OCI-M1 (cell line): Measurements from ENCODE around the gene PEX13.
"Not testable (repeated sequence)": the region's sequence is repeated elsewhere in the genome, so short reads cannot be mapped to it uniquely, and the experiment has no call there.

ENCODE experiments used
- DNase-seq: peaks from one replicate; lab custom pipeline; 2025; lab: John Stamatoyannopoulos, UW

PEX13 gene

GRCh38 chr2:61006486-61007105 lies 10.9 kb upstream of the PEX13 start:
- no peak for DNase-seq

DNA sequence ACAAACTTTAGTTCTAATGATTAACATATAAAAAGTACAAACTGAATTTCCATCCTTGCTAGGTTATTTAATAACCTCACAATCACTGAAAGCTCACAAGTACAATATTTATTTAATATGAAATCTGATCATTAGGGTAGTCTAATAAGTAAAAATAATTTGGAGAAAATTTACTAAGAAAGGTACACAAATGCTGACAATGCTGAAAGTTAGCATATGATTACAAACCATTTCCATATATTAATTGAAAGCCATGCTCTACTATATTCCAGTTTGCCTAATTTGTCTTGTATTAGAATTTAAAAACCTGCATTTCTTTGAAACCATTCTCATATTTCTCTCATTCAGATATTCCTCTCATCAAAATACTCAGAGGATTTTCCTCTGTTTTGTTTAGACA lies 8.2 kb upstream of the PEX13 start:
- no peak for DNase-seq

DNA sequence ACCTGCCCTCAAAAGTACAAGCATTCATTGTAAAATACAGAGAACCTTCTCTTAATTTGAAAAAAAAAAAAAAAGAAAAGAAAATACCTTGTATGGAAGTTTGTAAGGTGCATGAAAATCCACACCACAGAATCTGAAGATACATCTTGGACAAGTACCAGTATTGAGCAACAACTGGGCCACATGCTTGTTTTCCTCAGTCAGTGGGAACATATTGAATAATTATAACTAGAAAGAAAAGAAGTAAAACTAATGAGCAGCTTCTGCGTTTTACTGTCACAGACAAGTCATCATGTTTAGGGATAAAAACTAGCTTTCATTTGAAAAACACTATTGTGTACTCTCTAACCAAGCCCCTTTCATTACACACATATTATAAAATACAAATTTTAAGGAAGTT lies 5.8 kb upstream of the PEX13 start:
- no peak for DNase-seq

DNA sequence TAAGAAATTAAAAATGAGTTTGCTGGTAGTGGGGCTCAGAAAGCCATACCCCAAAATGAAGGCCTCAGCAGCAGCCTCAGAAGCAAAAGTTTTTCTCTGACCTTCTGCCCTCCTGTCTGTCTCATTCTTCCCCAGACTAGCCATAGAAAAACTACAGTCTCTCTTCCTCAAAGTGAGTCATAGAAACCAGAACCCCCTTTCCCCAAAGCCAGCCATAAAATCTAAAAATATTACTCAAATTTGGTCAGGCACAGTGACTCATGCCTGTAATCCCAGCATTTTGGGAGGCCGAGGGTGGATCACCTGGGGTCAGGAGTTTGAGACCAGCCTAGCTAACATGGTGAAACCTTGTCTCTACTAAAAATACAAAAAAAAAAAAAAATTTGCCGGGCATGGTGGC lies 5.2 kb upstream of the PEX13 start:
- DNase-seq: peak; percentile 34

DNA sequence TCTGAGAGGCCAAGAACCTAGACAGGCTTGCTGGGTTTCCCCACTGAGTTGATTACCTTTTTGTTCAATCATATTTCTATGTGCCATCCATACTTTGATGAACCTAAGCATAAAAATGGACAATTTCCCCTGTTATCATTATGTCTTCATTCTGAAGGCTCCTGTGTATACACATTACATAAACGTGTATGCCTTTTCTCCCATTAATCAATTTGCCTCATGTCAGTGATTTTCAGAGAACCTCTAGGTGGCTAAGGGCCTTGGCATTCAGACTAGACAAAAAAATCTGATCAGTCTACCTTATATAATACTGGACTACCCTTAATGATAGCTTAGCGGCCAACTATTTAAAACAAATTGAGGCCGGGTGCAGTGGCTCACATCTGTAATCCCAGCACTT lies 4.1 kb upstream of the PEX13 start:
- DNase-seq: no peak

DNA sequence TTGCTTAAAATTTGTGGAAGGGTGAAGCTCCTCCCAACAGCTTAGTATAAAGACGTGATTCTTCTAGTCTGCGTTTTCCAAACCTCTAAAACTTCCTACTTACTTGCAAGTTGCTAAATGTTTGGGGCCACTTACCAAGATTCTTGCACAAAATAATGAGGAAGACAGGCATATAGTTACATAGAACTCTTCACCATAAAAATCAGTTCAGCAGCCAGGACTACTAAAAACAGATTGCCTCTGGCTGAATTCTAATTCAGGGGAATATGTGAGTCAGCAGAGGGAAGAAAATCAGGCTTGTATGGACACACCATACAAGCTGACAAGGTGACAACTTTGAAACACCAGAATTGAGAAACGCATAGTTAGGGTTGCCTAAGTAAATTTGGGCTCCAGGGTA lies 2.8 kb upstream of the PEX13 start:
- DNase-seq: no peak

- DNase-seq: no peak
Measured at GRCh38 chr2:61015976-61016375, 1.5 kb upstream of the PEX13 start.

DNA sequence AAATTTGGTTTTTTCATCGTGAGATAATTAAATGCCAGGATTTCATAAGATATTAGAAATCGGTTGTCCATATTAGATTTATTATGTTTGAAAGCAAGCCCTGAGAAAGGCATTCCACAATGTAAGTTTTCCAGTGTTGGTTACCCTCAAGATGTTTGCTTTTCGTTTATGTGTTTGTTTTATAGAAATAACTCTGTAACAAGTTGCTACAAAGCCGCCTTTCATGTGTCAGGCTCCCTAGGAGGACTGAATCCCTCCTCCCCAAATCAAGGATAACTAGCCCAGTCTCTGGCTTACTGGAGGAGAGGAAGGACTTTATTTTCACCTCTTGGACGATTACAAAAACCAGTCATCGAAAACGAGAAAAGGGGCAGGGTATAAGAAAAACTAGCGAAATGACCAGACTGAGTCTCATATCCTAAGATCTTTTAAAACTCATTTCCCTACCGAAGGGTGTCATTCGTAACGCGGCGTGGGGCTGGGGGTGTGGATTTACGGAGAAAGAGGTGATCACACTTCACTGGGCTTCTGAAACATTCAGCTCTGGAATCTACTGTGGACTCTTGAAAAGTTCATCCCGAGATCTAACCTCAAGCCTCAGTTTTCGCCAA lies 1.0 kb upstream of the PEX13 start:
- DNase-seq: no peak

DNA sequence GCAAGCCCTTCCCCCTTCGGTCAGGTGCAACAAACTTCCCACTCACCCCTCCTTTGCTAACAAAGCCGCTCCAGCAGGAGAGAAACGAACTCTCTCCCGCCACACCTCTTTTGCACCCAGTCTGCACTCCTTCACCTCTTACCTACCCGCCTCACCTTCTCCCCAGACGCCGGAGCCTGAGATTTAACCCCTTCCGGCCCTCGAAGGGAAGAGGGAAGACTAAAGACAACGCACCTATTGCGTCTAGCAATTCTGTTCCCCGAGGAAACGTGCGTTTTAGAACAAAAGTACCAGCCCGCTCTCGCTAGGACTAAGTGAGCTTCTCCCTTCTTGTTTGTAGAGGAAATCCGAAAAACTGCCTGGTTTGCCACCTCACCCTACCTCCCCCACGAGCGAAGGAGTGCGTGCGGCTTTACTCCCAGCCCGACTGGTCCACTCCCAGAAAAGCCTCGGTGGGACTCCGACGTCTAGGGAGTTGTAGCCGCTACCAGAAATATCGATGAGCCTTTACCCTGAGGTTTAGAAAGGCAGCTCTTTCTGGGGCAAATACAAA lies 441 bp upstream of the PEX13 start:
- peak; percentile 92 for DNase-seq

DNA sequence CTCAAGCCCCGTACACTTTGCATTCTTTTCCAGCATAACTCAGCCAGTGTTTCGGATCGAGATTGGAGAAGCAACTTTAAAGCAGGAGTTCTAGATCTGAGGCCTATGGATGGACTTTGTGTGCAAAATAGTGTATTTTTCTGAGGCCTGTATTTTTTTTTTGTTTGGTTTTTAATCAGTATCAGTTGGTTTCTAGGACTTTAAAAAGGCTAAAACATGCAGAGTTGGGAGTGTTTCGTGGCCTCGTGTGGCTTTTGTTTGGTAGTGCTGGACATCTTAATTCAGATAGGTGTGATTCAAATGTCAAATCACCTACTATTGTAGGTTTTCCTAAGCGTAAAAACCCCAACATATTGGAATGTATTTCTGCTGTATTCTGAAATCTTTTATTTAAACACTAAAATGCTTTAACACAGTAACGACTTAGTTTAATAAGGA lies 817 bp downstream of the PEX13 start:
- no peak for DNase-seq

GRCh38 chr2:61018798-61019197 lies 1.3 kb downstream of the PEX13 start:
- no peak for DNase-seq

DNA sequence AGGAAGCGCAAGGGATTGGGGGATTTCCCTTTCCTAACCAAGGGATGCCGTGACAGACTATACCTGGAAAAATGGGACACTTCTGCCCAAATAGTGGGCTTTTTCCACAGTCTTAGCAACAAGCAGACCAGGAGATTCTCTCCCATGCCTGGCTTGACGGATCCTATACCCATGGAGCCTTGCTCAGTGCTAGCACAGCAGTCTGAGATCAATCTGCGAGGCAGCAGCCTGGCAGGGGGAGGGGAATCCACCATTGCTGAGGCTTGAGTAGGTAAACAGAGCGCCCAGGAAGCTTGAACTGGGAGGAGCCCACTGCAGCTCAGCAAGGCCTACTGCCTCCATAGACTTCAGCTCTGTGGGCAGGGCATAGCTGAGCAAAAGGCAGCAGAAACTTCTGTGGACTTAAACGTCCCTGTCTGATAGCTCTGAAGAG lies 3.7 kb downstream of the PEX13 start:
- DNase-seq: no peak

GRCh38 chr2:61023670-61024069 lies 6.2 kb downstream of the PEX13 start:
- DNase-seq: no peak

DNA sequence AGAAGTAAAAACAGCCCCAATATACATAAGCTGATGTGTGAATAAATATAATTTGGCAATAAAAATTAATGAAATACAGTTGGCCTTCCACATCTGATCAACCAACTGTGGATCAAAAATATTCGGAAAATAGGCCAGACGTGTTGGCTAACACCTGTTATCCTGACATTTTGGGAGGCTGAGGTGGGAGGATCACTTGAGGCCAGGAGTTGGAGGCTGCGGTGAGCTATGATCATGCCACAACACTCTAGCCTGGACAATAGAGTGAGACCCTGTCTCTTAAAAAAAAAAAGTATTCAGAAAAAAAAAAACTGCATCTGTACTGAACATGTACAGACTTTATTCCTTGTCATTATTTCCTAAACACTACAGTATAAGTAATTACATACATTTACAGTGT lies 12.0 kb downstream of the PEX13 start:
- no peak for DNase-seq

- not testable (repeated sequence) for DNase-seq
Measured at GRCh38 chr2:61034592-61034991, 17.1 kb downstream of the PEX13 start.

GRCh38 chr2:61036643-61037042 lies 19.1 kb downstream of the PEX13 start:
- not testable (repeated sequence) for DNase-seq

DNA sequence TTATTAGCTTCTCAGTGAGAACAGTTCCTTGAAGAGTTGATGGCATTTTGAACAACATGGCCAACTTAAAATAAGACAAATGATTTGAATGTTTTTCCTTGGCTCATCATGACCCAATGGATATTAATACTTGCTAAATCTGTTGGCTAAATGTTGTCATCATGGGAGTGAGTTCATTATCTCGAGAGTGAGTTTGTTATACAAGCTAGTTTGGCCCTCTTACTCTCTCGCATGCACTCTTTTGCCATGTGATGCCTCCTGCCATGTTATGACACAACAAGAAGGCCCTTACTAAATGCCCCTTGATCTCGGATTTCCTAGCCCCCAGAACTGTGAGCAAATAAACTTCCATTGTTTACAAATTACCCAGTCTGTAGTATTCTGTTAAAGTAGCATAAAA lies 25.3 kb downstream of the PEX13 start:
- no peak for DNase-seq

GRCh38 chr2:61044636-61045035 lies 27.1 kb downstream of the PEX13 start:
- DNase-seq: no peak

DNA sequence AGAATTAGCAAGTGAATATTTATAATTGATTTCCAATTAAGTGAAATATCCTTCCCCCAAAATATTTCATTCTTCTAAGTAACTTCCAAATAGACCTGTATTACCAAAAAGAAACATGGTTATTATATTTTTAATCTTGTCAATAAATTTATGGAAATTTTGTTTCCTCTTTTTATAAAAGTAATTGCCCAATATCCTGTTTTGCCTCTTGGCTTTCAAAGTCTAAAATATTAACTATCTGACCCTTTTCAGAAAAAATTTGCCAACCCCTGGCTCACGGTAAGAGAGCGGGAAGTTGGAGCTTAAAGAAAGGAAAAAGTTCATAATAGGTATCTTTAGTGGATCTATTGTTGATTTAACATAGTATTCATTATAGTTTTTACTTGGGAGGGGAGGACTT lies 27.7 kb downstream of the PEX13 start:
- DNase-seq: no peak

- DNase-seq: no peak
Measured at GRCh38 chr2:61045999-61046398, 28.5 kb downstream of the PEX13 start.

- DNase-seq: no peak
Measured at GRCh38 chr2:61055557-61055956, 38.0 kb downstream of the PEX13 start.

- no peak for DNase-seq
Measured at GRCh38 chr2:61057562-61057961, 40.0 kb downstream of the PEX13 start.

GRCh38 chr2:61059382-61059781 lies 41.9 kb downstream of the PEX13 start:
- DNase-seq: no peak
